Esophagus squamous epithelium (tissue), 4 donors: Measurements from ENCODE around the gene TRIM66.

ENCODE experiments used
- POLR2A ChIP-seq, 4 donors: fragments of 450-650 bp; IDR thresholded peaks; one replicate each; pipeline ENCODE4 v1.6.1; 2017; ENCODE audit warnings: antibody characterized with exemption in 4 of 4, mild to moderate bottlenecking in 4 of 4, moderate library complexity in 3 of 4
- TF ChIP-seq, protein P1 (sequence below), 6 experiments: fragments of 450-650 bp in 4 of 6; fragments of 200-600 bp in 2 of 6; sonication (generic) in 2 of 6; IDR thresholded peaks; one replicate each; pipeline ENCODE4 v1.5.1; 2016 to 2019; ENCODE audit warnings: antibody characterized with exemption in 6 of 6, mild to moderate bottlenecking in 4 of 6, moderate library complexity in 4 of 6

DNA sequence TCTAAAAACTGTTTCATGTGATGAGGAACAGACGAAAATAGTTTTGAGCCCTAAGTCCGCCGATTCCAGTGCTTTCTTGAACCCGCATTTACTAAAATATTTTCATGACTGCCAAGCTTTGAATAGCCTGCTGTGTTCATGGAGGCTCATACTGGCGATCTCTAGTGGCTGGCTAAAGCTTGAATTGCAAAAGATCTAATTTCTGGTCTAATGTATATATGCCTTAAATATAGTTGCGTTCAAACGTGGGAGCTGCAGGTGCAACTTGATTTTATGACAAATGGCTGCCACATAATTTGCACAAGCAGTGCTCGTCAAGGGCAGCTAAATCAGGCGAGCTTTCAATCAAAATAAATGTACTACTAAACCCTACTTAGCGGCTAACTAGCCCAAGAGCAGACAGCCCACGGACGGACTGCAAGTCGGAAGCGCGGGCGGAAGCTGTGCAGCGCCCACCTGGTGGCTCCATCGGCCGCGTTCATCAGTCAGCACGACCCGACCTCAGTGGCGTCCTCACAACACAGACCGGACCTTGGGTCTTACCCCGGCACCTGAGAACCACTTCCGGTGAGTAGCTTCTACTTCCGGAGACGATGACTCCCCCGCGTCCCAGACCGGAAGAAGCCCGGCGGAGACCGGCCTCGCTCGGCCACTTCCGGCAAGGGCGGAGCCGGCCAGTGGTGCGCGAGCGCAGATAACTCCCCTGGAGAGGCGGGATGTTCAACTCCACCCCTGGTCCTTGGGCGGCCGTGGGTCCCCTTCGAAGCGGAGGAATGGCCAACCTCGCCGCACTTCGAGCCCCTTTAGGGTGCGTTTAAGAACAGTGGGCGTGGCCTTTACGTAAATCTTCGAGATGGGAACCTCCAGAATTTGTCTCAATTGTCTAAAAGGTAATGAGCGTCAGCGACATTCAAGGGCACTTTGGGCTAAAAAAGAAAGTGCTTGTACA lies 6.2 kb upstream of the TRIM66 start:
- TF ChIP-seq, protein P1, sequence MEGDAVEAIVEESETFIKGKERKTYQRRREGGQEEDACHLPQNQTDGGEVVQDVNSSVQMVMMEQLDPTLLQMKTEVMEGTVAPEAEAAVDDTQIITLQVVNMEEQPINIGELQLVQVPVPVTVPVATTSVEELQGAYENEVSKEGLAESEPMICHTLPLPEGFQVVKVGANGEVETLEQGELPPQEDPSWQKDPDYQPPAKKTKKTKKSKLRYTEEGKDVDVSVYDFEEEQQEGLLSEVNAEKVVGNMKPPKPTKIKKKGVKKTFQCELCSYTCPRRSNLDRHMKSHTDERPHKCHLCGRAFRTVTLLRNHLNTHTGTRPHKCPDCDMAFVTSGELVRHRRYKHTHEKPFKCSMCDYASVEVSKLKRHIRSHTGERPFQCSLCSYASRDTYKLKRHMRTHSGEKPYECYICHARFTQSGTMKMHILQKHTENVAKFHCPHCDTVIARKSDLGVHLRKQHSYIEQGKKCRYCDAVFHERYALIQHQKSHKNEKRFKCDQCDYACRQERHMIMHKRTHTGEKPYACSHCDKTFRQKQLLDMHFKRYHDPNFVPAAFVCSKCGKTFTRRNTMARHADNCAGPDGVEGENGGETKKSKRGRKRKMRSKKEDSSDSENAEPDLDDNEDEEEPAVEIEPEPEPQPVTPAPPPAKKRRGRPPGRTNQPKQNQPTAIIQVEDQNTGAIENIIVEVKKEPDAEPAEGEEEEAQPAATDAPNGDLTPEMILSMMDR (IDR thresholded peaks at IDR 0.05): no peak
- TF ChIP-seq POLR2A (IDR thresholded peaks at IDR 0.05): peak in 2 of 4 donors; percentile 31 to 71
